UCSD-AML1 (cell line): ENCODE data around the gene DHRS12.
"Not testable (repeated sequence)": the region's sequence is repeated elsewhere in the genome, so short reads cannot be mapped to it uniquely, and the experiment has no call there.

Experiments
- DNase-seq: peaks from one replicate; lab custom pipeline; 2025; ENCODE audit not compliant: unreplicated experiment; lab: John Stamatoyannopoulos, UW

Gene DHRS12

GRCh38 chr13:51828730-51829567 lies 25.0 kb upstream of the DHRS12 start:
- no peak for DNase-seq

- DNase-seq, result peak; percentile 26
Measured at GRCh38 chr13:51827254-51827653, 23.3 kb upstream of the DHRS12 start.

DNA sequence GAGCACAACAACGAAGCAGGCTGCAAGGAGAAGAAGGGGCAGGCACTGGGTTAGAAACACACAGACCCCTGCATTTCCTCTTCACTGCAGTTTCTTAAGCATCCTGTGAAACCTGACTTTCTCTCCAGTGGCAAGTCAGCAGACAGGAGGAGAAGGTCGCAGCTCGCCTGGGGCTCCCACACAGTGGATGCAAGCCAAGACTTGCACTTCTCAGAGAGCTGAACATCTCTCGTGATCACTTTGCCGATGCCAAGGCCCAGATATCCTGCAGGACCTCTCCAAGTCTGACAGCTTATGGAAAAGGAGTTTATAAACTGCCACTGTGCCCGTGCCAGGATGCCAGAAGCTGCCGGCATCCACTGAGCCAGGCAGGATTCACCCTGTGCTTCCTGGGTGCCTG lies 22.6 kb upstream of the DHRS12 start:
- DNase-seq, result peak; percentile 23

DNA sequence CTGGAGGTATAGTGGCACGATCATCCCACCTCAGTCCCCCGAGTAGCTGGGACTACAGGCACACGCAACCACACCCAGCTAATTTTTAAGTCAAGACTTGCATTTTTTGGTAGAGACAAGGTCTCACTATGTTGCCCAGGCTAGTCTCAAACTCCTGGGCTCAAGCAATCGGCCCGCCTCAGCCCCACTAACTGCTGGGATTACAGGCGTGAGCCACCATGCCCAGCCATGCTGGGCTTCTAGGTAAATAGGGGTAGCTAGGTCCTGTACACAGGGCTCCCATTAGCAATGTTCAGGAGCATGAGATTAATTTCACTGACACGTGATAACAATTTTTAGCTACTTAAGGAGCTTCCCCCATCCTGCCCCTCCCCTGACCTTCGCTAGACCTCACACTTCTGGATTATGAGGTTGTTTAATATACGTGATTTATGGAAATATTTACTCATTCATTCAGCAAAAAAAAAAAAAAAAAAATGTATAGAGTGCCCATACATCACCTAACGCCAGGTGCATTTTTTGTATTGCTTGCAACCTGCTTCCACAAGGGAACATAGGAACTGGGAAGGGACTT lies 21.8 kb upstream of the DHRS12 start:
- no peak for DNase-seq

GRCh38 chr13:51825165-51825592 lies 21.2 kb upstream of the DHRS12 start:
- DNase-seq, result no peak

DNA sequence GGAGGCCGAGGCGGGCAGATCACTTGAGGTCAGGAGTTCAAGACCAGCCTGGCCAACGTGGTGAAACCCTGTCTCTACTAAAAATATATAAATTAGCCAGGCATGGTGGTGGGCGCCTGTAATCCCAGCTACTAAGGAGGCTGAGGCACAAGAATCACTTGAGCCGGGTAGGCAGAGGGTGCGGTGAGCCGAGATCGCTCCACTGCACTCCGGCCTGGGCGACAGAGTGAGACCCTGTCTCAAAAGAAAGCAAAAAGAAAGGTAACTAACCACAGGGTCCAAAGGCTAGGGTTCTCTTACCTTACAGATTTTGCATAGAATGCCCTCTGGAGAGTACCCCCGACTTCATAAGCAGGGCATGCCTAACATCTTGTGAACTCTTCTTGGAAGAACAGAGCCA lies 20.7 kb upstream of the DHRS12 start:
- not testable (repeated sequence) for DNase-seq

DNA sequence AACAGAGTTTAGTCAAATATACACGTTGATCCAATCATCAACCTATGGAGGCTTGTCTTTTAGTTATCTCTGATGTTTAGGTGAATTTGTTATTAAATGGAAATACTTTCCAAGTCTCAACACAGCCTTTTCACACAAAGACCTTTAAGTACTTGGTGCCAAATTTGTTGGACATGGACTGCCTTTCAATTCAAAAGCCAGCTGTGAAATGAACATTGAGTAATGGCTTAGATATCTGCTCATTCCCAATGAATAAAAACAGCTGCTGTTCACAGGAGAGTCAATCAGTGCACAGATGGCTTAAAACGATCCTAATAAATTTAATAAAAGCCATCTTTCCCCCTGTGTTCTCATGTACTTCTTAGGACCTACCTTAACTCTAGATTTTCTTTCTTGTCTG lies 19.9 kb upstream of the DHRS12 start:
- DNase-seq, result no peak

- DNase-seq, result no peak
Measured at GRCh38 chr13:51823359-51823758, 19.4 kb upstream of the DHRS12 start.

DNA sequence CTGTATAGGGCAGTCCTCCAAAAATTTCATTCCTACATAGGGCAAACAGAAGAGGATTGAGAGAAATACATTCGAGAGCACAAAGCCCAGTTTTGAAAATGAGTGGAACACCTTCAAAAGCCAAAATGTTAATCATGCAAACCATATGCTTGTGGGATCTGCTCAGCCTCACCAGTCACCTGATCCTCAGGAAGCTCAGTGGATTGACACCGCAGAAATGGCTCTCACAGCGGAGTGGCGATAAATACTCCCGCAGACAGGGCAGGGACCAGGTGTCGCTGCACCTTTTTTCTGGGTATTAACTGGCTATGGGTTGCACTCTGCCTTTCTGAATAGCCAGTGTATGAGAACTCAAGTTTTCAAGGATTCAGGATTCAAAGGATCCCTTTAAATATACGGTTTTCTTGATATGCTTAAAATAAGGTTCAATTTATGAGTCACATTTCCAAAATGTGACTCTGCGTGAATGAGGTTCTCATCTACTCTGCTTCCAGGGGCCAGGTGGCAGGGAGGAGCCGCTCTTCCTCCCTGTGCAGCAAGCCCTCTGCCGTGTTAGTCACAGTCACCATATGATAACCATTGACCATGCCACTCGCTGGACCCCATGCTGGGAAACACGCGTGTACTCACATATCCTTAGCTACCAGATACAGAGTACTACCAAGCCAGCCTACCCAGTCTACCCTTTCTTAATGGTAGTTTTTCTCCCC lies 18.3 kb upstream of the DHRS12 start:
- DNase-seq, result no peak

- DNase-seq, result peak; percentile 44
Measured at GRCh38 chr13:51821606-51822005, 17.6 kb upstream of the DHRS12 start.

GRCh38 chr13:51820016-51820597 lies 16.1 kb upstream of the DHRS12 start:
- no peak for DNase-seq

DNA sequence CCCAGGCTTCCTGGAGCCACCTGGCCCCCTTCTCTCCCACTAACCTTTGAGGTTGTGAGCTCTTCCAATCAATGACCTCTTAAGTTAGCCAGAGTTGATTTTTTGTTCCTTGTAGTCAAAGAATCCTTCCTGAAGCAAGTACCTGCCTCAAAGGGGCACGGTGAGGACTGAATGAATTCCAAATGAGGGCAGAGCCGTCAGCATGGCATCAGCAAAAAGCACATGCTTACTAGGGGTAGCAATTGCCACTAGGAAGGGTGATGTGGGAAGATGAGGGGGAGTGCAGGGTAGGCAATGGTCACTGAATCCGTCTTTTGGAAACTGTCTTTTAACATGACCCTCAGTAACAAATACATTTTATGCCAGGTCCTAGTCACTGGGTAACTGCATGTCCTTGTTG lies 15.6 kb upstream of the DHRS12 start:
- DNase-seq, result no peak

GRCh38 chr13:51818781-51819511 lies 15.0 kb upstream of the DHRS12 start:
- DNase-seq, result no peak

GRCh38 chr13:51818276-51818675 lies 14.3 kb upstream of the DHRS12 start:
- DNase-seq, result no peak

GRCh38 chr13:51817717-51818116 lies 13.8 kb upstream of the DHRS12 start:
- no peak for DNase-seq

- no peak for DNase-seq
Measured at GRCh38 chr13:51816604-51817249, 12.8 kb upstream of the DHRS12 start.

DNA sequence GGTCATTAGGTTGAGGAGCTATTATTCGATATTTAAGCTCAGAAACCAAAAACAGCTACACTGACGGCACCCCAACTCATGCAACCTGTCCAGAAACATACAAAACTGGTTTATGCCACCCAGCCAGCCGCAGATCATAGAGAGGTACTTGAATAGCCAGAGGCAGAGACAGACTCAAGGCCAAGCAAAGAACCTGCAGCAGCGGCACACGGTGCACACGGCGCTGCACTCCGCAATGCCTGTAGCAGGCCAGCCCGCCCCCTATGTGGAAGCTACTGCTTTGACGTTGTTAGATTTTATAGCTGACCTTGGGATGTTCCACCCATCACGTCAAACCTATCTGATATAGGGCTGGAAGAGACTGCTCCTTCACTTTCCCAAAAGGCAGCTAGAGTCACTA lies 11.9 kb upstream of the DHRS12 start:
- DNase-seq, result no peak

GRCh38 chr13:51814825-51815650 lies 11.1 kb upstream of the DHRS12 start:
- peak; percentile 60 for DNase-seq

DNA sequence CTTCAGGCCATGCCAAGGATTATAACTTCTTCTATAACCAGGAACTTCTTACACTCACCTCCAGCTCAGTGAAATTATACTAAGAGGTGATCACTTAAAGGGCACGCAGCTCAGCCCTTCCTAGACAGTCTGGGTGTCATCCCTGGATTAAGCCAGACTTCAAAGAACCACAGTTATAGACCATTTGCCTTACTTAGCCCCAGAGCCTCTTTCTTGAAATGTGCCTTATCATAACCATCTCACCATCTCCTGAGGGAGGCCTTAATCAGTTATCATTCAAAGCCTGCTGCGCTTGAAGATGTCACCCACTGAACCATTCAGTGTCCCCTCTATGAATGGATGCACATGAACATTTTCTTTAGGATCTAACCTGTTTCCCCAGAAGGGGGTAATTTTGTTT lies 10.1 kb upstream of the DHRS12 start:
- DNase-seq, result no peak
